Measurements from ENCODE around the gene CHCHD3.
"Not testable (repeated sequence)": the region's sequence is repeated elsewhere in the genome, so short reads cannot be mapped to it uniquely, and the experiment has no call there.

Gene CHCHD3

DNA sequence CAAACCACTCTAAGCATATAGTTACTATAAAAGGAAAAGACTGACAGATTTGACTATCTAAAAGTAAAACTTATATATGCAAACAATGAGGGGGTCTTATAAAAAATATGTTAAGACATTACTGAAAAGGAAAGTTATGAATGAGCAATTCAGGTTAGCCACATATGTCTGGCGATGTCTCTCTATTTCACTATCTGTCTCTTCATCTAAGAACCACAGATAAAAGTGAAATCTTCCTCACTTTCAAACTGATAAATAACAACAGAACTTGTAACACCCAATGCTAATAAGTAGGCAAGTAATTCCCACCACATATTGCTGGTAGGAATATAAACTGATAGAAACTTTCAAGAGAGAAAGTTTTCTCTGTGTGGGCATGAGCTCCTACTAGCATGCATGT, 138.2 kb downstream of the CHCHD3 start:
- DNase-seq = no peak

DNA sequence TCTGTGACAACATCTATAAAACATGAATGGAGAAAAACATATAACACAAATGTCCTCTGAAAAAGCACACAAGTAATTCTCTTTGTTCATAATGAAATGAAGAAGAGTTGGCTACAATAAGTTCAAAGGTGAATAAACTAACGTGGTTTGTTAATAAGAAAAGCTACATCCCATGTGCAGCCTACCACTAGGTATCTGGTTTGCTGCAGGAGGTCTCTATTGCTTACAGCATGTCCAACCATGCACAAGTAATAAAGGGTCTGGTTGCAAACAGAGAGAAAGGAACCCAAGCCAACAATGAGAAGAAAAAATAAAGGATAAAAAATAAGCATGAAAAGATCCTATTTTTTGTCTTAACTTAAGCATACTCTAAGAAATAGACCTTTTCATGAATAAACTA, 139.2 kb downstream of the CHCHD3 start:
- DNase-seq = no peak

DNA sequence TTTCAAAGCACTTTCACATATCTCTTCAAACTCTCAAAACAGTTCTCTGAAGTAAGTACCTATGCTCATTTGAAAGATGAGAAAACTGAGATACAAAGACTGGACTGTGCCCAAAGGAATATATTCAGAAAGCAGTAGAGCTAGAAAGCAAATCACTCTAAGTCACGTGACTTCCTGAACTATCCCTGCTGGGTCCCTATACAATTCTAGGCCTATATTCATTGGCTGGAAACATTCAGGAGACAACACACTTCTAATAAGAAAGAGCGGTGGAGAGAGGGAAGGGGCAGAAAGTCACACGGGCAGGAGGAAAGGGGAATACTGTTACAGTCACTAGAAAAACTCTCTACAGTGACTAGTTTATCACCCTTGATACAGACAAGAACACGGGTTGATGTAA, 140.0 kb downstream of the CHCHD3 start:
- DNase-seq = no peak

DNA sequence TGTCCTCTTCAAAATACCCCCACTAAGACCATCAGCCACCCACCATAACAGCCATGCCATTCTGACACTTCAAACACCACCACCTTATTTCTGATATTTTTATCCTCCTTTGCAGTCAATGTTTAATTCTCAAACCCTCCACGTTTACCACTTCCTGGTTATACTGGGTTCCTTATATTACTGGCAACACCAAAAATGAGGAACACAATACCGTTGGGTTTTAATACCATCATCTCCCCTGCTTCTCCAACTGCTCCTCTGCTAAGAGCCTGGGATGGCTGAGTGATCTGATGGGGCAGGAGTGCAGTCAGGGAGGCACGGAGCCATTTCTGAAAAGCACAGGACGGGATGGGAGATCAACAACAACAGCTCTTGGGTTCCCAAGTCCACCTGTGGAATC, 140.5 kb downstream of the CHCHD3 start:
- DNase-seq = no peak

DNA sequence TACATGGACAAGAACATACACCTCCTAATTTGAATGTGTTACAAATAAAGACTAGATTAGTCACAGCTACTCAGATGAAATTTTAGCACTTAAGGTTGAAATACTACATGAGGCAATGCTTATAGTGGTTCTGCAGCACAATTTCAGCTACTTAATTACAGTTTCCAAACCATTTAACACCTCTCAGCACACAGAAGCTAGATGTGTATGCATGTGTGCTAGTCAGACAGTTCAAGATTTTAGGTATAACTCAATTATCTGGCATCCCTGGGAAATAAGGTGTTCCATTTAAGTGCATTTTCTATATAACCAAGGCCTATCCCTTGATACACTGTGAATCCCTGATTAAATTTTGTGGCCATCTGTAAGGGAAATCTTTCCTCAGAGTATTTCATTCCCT, 141.8 kb downstream of the CHCHD3 start:
- no peak for DNase-seq

DNA sequence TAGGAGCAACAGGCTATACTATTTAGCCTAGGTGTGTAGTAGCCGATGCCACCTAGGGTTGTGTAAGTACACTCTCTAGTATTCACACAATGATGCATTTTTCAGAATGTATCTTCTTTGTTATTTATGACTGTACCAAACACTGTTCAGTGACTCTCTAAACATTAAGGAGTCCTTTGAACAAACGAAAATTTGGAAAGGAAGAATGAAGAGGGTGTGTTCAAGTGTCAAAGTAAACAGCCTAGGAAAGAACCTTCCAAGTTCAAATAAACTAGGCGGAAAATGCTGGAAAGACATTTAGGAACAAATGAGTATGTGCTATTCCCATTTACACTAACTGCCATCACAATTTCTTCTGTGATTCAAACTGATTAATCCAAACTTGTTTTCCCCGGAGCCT, 142.4 kb downstream of the CHCHD3 start:
- DNase-seq = no peak

DNA sequence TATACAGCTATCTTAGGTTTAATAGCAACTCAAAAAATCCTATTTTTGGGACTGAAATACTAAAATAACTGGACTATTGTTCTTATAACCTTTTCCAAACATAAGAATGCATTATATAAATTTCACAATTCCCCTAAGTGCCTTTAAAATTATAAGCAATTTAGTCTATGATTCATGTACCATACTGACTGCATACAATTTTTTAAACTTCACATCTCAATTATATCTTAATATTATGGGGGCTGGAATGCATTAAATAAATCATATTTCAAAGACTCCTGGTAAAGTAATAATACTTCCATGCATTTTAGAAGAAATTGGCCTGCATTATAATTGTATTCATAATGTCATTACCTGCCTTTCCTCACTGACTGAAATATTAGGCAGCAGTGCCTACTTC, 144.6 kb downstream of the CHCHD3 start:
- DNase-seq = no peak

DNA sequence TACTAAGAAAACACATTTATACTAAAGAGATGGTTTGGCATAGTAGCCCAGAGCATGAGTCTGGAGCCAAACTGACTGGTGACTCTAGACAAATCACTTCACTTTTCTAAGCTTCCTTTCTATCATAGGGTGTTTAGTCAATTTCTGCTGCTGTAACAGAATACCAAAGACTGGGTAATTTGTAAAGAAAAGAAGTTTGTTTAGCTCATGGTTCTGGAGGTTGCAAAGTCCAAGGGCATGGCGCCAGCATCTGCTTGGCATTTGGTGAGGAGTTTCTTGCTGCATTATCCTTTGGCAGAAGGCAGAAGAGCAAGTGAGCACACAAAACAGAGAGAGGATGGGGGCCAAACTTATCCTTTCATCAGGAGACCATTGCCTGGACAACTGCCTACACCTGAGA, 146.3 kb downstream of the CHCHD3 start:
- no peak for DNase-seq

DNA sequence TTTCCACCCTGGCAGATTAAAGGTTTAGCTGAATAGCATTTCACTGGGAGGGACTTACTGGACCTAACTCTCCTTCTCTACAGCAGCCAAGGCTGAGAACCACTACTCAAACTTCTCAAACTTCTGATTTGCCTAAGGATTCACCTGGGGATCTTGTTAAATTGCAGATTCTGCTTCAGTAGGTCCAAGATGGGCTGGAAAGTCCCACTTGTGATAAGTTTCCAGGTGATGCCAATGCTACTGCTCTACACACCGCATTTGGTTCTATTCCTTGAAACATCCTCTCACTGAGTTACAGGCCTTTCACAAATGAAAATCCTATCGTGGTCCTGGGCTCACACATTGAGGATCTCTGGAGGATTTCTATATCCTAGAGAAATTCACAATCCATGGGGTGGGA, 147.9 kb downstream of the CHCHD3 start:
- DNase-seq = no peak

DNA sequence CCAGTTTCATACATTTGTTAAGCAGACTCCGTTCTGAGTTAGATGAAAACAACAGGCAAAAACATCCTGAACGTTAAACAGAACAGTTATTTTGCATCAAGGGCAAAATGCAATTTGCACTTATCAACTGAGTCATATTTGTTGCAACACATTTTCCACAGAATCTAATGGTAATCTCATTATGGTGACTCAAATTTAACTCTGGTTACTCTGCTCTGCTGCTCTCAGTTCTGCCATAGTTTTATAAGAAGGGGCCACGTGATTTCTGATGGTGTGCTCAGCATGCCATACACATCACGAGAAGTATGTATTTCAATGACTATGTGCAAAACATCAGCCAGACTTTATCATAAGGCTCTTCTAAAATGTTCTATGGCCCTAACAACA, 148.8 kb downstream of the CHCHD3 start:
- DNase-seq = no peak

DNA sequence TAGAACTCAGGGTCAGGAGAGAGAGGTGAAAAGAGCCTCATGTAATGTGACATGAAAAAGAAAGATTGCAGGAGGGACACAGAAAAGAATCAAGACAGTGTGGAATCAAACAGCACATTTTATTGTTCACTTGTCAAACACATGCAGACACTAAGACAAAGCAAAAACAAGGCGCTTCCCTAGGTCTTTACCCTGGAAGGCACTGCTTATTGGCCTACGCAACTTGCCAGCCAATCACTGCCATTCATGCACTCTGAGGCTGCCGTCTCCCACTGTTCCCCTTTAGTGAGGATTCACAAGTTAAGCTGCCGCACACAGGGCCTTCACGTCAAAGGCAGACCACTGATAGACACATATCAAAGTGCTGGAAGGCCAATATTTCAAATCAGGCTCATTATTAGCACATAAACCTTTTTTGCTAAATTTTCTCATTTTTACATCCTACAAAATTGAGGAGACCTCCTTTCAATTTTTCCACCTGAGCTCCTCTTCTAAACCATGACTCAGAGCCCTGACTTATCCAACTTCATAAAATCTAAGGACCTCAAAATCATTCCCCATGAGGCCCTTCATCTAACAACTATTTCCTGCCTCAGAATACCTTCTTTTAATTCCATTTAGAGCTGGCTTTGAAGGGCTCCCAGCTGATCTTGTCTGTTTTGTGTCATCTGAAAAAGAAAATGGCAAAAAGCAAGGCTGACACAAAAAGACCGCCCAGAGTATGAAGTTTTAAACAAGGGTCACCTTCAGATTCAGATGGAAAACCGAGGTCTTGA, 149.4 kb downstream of the CHCHD3 start:
- DNase-seq = no peak

DNA sequence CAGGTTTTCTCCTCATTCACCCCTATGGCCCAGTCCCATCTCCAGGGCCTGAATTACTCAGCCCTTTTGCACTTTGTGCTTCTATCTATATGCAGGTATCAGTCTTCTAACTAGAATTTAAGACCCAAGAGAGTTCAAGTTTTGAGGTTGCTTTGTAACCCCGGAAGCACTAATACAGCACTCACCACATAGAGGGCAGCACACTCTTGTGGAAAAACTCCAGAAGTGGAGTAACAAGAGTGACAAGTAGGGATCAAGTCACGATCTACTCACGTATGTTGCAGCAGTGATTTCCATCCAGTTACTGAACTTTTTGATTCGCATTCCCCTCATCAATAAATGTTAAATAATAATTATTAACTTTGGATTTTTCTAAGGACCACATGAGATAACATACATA, 151.0 kb downstream of the CHCHD3 start:
- no peak for DNase-seq

DNA sequence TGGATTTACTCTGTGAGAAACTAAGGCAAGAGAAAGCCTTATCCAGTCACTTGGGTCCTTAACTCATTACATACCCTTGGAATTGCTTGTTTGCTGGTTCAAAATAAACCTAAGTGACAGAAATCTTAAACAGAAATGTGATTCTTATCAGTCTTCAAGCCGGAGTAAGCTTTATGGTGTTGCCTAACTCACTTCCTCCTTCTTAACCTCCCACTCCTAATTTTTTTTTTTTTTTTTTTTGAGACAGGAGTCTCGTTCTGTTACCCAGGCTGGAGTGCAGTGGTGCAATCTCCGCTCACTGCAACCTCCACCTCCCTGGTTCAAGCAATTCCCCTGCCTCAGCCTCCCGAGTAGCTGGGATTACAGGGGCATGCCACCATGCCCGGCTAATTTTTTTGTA, 151.9 kb downstream of the CHCHD3 start:
- not testable (repeated sequence) for DNase-seq

DNA sequence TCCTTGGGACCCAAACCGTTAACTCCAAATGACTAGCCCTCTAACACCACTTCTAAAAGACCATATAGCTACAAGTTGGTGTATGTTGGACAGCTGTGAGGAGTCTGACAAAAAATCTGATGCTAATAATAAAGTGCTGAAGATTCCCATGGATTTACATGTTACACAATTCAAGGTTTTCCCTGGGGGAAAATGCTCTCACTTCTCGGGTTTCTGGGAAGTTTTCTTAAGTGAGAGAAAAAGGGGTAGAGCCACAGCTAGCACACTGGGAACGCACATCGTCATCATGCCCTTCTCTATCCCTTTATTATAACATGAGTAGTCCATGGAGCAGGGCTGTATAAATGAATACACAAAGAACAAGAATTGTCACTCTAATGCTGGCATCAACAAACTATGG, 162.1 kb downstream of the CHCHD3 start:
- DNase-seq = no peak

DNA sequence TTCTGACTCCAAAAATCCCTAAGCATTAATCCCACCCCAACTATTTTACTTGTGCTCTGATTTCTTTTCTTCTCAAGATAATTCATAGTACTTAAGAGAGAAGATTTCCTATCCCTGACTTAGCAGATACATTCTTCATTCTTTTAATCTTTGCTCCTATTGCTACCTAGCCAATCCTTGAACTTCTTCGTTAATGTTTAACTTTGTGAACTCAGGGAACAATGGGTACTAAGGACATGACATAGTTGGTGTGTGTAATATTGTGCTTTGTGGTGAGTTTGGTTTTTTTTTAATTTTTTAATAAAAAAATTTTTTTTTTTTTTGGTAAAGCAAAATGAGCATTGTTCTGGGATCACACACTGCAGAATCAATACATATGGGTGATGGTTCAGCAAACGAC, 166.2 kb downstream of the CHCHD3 start:
- DNase-seq = no peak

DNA sequence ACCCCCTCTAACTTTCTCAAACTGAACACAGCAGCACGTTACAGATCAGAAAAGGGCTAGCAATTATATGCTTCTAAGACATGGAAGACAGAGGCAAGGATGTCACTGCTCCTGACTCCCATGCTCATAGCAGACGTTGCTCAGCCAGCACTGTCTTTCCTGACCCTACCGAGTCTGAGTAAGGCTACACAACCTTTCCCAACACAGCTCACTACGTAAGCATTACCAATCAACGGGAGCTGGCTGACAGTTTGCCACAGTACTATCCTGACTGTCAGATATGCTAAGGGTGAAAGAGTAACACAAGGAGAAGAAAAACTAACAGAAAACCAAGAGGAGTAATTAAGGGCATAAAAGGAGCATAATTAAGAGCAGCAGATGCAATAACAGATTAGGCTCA, 171.2 kb downstream of the CHCHD3 start:
- no peak for DNase-seq

DNA sequence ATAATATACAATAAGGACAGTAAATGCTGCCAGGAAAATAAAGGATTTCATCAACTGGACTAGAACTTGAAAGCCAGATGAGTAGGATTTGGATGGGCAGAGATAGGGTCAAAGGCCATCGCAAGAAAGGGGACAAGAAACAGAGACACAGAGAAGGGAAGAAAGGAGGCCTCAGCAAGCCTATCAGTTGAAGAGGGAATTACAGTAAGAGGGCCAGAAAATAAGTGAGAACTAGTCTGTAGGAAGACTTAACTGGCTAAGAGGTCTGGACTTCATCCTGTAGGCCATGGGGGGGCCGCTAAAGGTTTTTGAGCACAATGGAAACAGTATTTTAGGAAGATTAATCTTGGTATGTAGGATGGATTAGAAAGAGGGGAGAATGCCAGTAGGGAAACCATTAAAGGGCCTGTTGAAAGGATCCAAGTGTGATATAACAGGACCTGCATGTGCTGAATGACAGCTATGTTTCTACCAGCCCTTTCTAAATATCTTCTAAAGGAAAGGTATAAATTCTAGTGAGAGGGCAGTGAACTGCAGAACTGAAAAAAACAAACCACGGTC, 174.4 kb downstream of the CHCHD3 start:
- no peak for DNase-seq

DNA sequence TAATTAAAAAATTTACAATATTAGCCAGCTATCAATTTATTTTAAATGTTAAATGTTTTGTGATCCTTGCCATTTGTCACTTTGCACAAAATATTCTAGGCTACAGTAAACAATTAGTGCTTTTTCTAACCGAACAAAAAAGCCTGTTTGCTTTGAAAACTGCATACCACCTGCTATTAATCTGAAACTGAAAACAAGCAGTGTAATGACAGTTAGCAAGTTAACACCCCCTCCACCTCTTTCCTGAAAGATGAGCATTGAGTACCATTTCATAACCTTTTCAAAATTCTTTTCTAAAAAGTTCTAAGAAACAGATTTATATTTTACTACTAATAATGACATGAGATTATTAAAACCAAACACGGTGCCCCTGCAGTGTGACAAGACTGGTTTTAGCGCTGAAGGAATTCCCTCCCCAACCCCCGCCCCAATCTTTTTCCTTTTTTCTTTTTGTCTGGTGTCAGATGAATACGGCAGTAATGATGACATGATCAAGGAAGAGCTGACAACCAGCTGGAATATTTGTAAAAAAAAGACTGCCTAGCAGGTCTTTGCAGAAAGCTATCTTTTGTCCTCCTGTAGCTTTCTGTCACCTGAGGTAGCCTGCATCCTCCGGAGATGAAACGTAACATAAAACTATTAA, 175.6 kb downstream of the CHCHD3 start:
- no peak for DNase-seq

DNA sequence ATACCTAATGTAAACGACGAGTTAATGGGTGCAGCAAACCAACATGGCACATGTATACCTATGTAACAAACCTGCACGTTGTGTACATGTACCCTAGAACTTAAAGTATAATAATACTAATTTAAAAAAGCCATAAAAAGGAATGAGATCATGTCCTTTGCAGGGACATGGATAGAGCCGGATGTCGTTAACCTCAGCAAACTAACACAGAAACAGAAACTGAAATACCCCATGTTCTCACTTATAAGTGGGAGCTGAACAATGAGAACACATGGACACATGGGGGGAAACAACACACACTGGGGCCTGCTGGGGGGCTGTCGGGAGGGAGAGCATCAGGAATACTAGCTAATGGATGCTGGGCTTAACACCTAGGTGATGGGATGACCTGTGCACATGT, 176.8 kb downstream of the CHCHD3 start:
- DNase-seq = peak in 1 of 2 donors; percentile 9

DNA sequence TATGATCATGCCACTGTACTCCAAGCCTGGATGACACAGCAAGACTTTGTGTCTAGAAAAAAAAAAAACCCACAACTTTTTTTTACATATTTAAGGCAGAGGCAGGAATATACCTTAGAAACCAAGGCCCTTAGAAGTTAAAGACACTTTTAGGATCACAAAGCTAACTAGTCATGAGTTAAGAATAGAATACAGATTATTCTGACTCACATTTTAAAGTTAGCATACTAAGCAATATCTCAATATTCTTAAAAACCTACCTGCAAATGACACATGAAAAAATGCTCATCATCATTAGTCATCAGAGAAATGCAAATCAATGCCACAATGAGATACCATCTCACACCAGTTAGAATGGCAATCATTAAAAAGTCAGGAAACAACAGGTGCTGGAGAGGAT, 177.7 kb downstream of the CHCHD3 start:
- DNase-seq = no peak

DNA sequence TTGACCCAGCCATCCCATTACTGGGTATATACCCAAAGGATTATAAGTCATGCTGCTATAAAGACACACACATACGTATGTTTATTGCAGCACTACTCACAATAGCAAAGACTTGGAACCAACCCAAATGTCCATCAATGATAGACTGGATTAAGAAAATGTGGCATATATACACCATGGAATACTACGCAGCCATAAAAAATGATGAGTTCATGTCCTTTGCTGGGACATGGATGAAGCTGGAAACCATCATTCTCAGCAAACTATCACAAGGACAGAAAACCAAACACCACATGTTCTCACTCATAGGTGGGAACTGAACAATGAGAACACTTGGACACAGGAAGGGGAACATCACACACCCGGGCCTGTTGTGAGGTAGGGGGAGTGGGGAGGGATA, 179.6 kb downstream of the CHCHD3 start:
- DNase-seq = not testable (repeated sequence)

DNA sequence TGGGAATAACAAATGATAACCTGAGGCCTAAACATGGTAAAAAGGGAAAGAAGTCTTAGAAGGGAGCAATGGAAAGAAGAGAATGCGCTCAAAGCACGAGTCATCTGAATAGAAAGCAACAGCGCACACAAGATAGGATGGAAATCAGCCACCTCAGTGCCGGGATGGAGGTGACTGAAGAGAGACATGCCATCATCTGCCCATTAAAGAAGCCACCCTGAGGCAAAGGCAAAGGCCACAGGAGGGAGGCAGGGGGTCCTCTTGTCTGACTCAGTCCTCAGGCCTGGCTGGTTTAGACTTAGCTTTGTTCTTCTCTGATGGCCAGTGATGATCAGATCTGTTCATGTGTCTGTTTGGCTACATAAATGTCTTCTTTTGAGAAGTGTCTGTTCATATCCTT, 180.6 kb downstream of the CHCHD3 start:
- no peak for DNase-seq

DNA sequence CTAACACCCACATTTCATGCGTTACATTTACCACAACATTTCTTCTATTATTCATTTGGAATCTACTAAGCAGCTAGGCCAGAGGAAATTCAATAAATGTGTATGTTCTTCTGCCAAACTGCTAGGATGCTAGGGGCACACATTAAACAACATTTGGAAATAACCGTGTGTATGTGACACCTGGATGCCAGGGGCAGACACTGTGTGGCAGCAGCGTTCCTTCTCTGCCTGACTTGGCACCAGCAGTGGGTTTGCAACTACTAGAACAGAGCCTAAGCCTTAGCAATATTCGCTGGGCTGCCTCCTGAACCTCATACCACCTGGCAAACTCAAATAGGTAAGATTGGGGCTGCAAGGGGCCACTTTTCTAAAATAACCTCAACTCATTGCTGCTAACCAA, 182.1 kb downstream of the CHCHD3 start:
- DNase-seq = no peak

DNA sequence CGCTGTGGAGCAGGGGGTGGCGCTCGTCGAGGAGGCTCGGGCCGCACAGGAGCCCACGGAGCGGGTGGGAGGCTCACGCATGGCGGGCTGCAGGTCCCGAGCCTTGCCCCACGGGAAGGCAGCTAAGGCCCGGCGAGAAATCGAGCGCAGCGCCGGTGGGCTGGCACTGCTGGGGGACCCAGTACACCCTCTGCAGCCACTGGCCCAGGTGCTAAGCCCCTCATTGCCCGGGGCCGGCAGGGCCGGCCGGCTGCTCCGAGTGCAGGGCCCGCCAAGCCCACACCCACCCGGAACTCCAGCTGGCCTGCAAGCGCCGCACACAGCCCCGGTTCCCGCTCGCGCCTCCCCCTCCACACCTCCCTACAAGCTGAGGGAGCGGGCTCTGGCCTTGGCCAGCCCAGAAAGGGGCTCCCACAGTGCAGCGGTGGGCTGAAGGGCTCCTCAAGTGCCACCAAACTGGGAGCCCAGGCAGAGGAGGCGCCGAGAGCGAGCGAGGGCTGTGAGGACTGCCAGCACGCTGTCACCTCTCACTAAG, 183.2 kb downstream of the CHCHD3 start:
- DNase-seq = not testable (repeated sequence)

All from CD4-positive, alpha-beta T cell treated with Interferon alpha-2 for 1 hour (primary cell).